Measurements from ENCODE around the gene POLDIP2. TPM values are rescaled to one million over a fixed set of nuclear protein-coding genes. Genes with fewer than 3 reads are reported as not detected.
A peak's percentile ranks its signal among the peaks of the same experiment; 100 is the strongest.

The POLDIP2 gene
- total and polyA plus RNA-seq, 12 donors = 66.4 to 176 (median 152) TPM

- 45% methylated on average over 3 of the region's 3 CpGs for WGBS, 2 donors
- H3K36me3 ChIP-seq = peaks cover 0 to 53% (median 0%) of the 10 kb centered on the region in 9 donors
- no peak overlapping the region for H3K4me3 ChIP-seq
- H3K4me1 ChIP-seq = peaks cover 0 to 80% (median 22%) of the 10 kb centered on the region in 9 donors
- DNase-seq (no peak), ATAC-seq (no peak)
- intact Hi-C loops (cut with DNase I) = loop anchor here in 1 of 10 donors (10.0 kb wide), 1 partner anchor 63 kb away; no protein-coding TSS in a partner anchor
- H3K9me3 ChIP-seq = no peaks in the 10 kb centered on the region
- no peak for TF ChIP-seq CTCF (IDR thresholded peaks at IDR 0.05)
- no peaks in the 10 kb centered on the region for H3K27me3 ChIP-seq
- peak overlapping the region in 1 of 10 donors; percentile 55 for H3K27ac ChIP-seq
These were observed 44.9 kb upstream of the POLDIP2 start for GRCh38 chr17:28402224-28402630.

- Histone ChIP-seq H3K4me3 (no peak overlapping the region), H3K27ac (no peak overlapping the region), H3K27me3 (no peaks in the 10 kb centered on the region), H3K4me1 (peaks cover 0 to 67% (median 10%) of the 10 kb centered on the region in 9 donors), H3K9me3 (no peaks in the 10 kb centered on the region), H3K36me3 (peaks cover 0 to 78% (median 0%) of the 10 kb centered on the region in 9 donors)
- intact Hi-C loops (cut with DNase I) = loop anchor here in 1 of 10 donors (10.0 kb wide), 1 partner anchor 65 kb away; no protein-coding TSS in a partner anchor
- DNase-seq = no peak
- ATAC-seq = no peak
- TF ChIP-seq CTCF (IDR thresholded peaks at IDR 0.05) = no peak
- WGBS, 2 donors = 94 to 97% methylated on average over 4 of the region's 4 CpGs
These were observed 42.5 kb upstream of the POLDIP2 start for GRCh38 chr17:28399808-28400207.

- Histone ChIP-seq H3K4me3 (no peak overlapping the region), H3K36me3 (peaks cover 0 to 88% (median 0%) of the 10 kb centered on the region in 9 donors), H3K27me3 (no peaks in the 10 kb centered on the region), H3K27ac (peak overlapping the region in 3 of 10 donors; percentile 2 to 44 (median 42)), H3K4me1 (peaks cover 0 to 55% (median 6%) of the 10 kb centered on the region in 9 donors), H3K9me3 (no peaks in the 10 kb centered on the region)
- peak in 7 of 8 donors; percentile 11 to 65 (median 26) for ATAC-seq
- WGBS, 2 donors = 65 to 73% methylated on average over 6 of the region's 6 CpGs
- TF ChIP-seq CTCF (IDR thresholded peaks at IDR 0.05) = no peak
- DNase-seq = no peak
- intact Hi-C loops (cut with DNase I) = no loop called here
These were observed 41.1 kb upstream of the POLDIP2 start for GRCh38 chr17:28398280-28398981.

GRCh38 chr17:28397687-28398279 is 40.5 kb upstream of the POLDIP2 start:
- H3K4me1 ChIP-seq = peaks cover 0 to 49% (median 6%) of the 10 kb centered on the region in 9 donors
- intact Hi-C loops (cut with DNase I) = no loop called here
- peaks cover 0 to 88% (median 0%) of the 10 kb centered on the region in 9 donors for H3K36me3 ChIP-seq
- H3K9me3 ChIP-seq = no peaks in the 10 kb centered on the region
- no peaks in the 10 kb centered on the region for H3K27me3 ChIP-seq
- 73 to 82% methylated on average over 7 of the region's 7 CpGs for WGBS, 2 donors
- no peak overlapping the region for H3K4me3 ChIP-seq
- peak overlapping the region in 1 of 10 donors; percentile 44 for H3K27ac ChIP-seq
- TF ChIP-seq CTCF (IDR thresholded peaks at IDR 0.05) = no peak
- ATAC-seq = peak in 4 of 8 donors; percentile 6 to 35 (median 15)
- DNase-seq = no peak
